Measurements from ENCODE around the gene MRPL32. TPM values are rescaled to one million over a fixed set of nuclear protein-coding genes. Genes with fewer than 3 reads are reported as not detected.
"Not testable (repeated sequence)": the region's sequence is repeated elsewhere in the genome, so short reads cannot be mapped to it uniquely, and the experiment has no call there.

MRPL32 gene
- total RNA-seq, result 10 to 100 TPM; 49.4 to 95.6 (median 76.1) TPM

GRCh38 chr7:42931834-42932651 is at the start of gene MRPL32, which contains the start of gene PSMA2:
Gene MRPL32 (plus strand): TSS chr7:42932376. CDS start chr7:42932387, 11 bp downstream.
Gene PSMA2 (minus strand): TSS chr7:42932174. CDS start chr7:42932158, 16 bp downstream.
- in situ Hi-C loops (cut with MboI; ENCODE audit: low pct_unique_long_range_greater_than_20kb in 2 of 9, low sequenced_read_pairs in 9 of 9, unreplicated experiment in 9 of 9), result loop anchor here in 5 of 9 experiments (10.0 to 25.0 kb wide), 5 partner anchors 180 to 905 kb away; partner anchors contain the start of genes COA1 (in 1 of the 5) and HECW1 (in 1 of the 5)

GRCh38 chr7:42883950-42884349 is 48.2 kb upstream of the MRPL32 start:
- WGBS, 10 experiments, result 90 to 100% (median 100%) methylated on average over 1 to 2 of the region's 6 CpGs; no CpG with 5 or more reads in 7 of the 10 experiments
- H3K4me3 ChIP-seq, result no peak overlapping the region
- peak in 1 of 8 experiments; percentile 4 for ATAC-seq (replicated peaks in 6 of 8)
- in situ Hi-C loops (cut with MboI; ENCODE audit: low pct_unique_long_range_greater_than_20kb in 2 of 9, low sequenced_read_pairs in 9 of 9, unreplicated experiment in 9 of 9), result no loop called here
- H3K4me1 ChIP-seq (replicated peaks in 1 of 2), result peaks cover 0 to 2% of the 10 kb centered on the region in 2 donors
- H3K27ac ChIP-seq, result no peak overlapping the region

More at GRCh38 chr7:42931834-42932651, at the start of gene MRPL32, which contains the start of gene PSMA2:
- Histone ChIP-seq H3K4me3 (peak within 1 kb of the TSS; percentile 64 to 96 (median 84)), H3K4me1 (replicated peaks in 1 of 2) (peaks cover 12 to 15% of the 10 kb centered on the region in 2 donors), H3K27ac (peak within 1 kb of the TSS; percentile 54 to 85)
- WGBS, 10 experiments, result 0 to 3% (median 0%) methylated on average over 1 to 21 of the region's 56 CpGs; no CpG with 5 or more reads in 2 of the 10 experiments
- ATAC-seq (replicated peaks in 6 of 8), result peak; percentile 96 to 100 (median 100)

DNA sequence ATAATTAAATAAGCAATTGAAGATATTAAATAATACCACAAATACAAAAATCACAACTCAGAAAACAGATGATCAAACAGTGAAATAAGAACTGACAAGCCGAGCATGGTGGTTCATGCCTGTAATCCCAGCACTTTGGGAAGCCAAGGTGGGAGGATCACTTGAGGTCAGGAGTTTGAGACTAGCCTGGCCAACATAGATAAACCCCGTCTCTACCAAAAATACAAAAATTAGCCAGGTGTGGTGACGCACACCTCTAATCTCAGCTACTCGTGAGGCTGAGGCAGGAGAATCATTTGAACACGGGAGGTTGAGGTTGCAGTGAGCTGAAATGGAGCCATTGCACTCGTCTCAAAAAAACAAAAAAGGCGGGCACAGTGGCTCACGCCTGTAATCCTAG is 47.0 kb upstream of the MRPL32 start:
- H3K4me1 ChIP-seq (replicated peaks in 1 of 2); ATAC-seq (replicated peaks in 6 of 8); H3K4me3 ChIP-seq; H3K27ac ChIP-seq; in situ Hi-C loops (cut with MboI; ENCODE audit: low pct_unique_long_range_greater_than_20kb in 2 of 9, low sequenced_read_pairs in 9 of 9, unreplicated experiment in 9 of 9): not testable (repeated sequence)
- 75 to 100% (median 98%) methylated on average over 1 to 5 of the region's 8 CpGs; no CpG with 5 or more reads in 2 of the 10 experiments for WGBS, 10 experiments

DNA sequence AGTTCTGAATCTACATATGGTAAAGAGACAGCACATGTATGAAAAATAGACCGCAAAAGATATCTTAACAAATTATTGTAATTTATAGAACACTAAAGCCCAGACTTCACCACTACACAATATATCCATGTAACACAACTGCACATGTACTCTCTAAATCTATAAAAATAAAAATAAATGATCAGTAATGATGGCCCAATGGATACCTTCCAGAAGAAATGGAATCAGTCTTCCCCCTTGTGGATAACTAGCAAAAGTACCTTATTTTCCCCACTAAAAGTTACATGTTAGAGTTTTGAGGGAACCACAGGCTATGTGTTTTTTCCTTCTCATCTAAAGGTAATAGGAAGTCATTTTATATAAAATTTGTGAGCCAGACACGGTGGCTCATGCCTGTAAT is 46.0 kb upstream of the MRPL32 start:
- in situ Hi-C loops (cut with MboI; ENCODE audit: low pct_unique_long_range_greater_than_20kb in 2 of 9, low sequenced_read_pairs in 9 of 9, unreplicated experiment in 9 of 9), result no loop called here
- WGBS, 10 experiments, result 18 to 100% (median 96%) methylated on average over 1 to 2 of the region's 2 CpGs; no CpG with 5 or more reads in 1 of the 10 experiments
- ATAC-seq (replicated peaks in 6 of 8), result peak in 1 of 8 experiments; percentile 51
- H3K27ac ChIP-seq, result no peak overlapping the region
- H3K4me1 ChIP-seq (replicated peaks in 1 of 2), result peaks cover 0 to 3% of the 10 kb centered on the region in 2 donors
- H3K4me3 ChIP-seq, result no peak overlapping the region

DNA sequence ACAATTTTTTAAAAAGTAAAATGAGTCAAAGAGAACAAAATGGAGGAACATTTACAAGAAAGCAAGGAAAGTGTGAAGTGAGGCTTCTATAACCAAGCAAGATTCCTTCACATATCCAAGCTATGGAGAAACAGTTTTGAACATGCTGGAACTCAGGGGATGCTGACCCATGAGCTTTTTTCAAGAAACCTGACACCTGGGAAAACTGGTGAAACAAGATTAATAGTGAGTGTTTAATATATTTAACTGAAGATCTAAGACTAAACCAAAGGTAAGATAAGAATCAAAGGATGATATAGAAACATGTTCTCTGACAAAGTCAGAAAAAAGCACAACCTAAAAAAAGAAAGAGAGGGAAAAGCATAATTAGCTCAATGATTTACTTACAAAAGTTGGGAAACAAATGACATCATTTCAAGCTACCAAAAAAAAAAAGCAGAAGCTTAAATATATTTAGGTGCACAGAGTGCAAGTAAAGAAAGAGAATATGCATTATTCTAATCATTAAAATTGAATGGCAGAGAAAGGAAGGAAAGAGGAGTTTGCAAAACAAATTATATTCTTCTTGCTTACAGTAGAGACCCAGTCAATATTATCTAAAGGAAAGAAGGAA is 45.2 kb upstream of the MRPL32 start:
- in situ Hi-C loops (cut with MboI; ENCODE audit: low pct_unique_long_range_greater_than_20kb in 2 of 9, low sequenced_read_pairs in 9 of 9, unreplicated experiment in 9 of 9), result no loop called here
- no peak for ATAC-seq (replicated peaks in 6 of 8)
- peaks cover 0 to 3% of the 10 kb centered on the region in 2 donors for H3K4me1 ChIP-seq (replicated peaks in 1 of 2)
- no peak overlapping the region for H3K27ac ChIP-seq
- no peak overlapping the region for H3K4me3 ChIP-seq

DNA sequence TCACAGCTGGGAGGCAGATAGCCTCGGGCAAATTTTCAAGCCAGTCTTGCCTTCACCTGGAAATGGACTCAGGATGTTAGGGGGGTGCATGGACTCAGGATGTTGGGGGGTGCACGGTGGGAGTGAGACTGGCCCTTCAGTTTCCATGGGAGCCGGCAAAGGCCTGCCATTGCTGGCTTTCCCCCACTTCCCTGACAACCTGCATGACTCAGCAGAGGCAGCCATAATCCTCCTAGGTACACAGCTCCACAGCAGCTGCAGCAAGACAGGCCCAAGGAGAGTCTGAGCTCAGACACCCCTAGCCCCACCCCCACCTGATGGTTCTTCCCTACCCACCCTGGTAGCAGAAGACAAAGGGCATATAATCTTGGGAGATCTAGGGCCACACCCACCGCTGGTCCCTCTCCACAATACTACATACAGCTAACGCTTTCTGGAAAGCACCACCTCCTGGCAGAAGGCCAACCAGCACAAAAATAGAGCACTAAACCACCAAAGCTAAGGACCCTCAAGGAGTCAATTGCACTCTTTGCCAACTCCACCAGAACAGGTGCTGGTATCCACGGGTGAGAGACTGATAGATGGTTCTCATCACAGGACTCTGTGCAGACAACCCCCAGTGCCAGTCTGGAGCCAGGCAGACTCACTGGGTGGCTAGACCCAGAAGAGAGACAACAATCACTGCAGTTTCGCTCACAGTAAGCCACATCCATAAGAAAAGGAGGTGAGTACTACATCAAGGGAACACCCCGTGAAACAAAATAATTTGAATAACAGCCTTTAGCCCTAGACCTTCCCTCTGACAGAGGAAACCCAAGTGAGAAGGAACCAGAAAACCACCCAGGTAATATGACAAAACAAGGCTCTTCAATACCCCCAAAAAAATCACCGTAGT is 38.6 kb upstream of the MRPL32 start:
- Histone ChIP-seq H3K27ac (no peak overlapping the region), H3K4me1 (replicated peaks in 1 of 2) (peaks cover 0 to 3% of the 10 kb centered on the region in 2 donors), H3K4me3 (no peak overlapping the region)
- in situ Hi-C loops (cut with MboI; ENCODE audit: low pct_unique_long_range_greater_than_20kb in 2 of 9, low sequenced_read_pairs in 9 of 9, unreplicated experiment in 9 of 9), result no loop called here
- ATAC-seq (replicated peaks in 6 of 8), result peak in 4 of 8 experiments; percentile 10 to 52 (median 14)
- WGBS, 10 experiments, result 43 to 100% (median 83%) methylated on average over 1 to 3 of the region's 9 CpGs; no CpG with 5 or more reads in 1 of the 10 experiments

- H3K4me3 ChIP-seq, result no peak overlapping the region
- in situ Hi-C loops (cut with MboI; ENCODE audit: low pct_unique_long_range_greater_than_20kb in 2 of 9, low sequenced_read_pairs in 9 of 9, unreplicated experiment in 9 of 9), result no loop called here
- no peaks in the 10 kb centered on the region for H3K4me1 ChIP-seq (replicated peaks in 1 of 2)
- ATAC-seq (replicated peaks in 6 of 8), result no peak
- H3K27ac ChIP-seq, result no peak overlapping the region
Observed at GRCh38 chr7:42900842-42901241, 31.3 kb upstream of the MRPL32 start.

- ATAC-seq (replicated peaks in 6 of 8), result no peak
Observed at GRCh38 chr7:42902331-42902730, 29.8 kb upstream of the MRPL32 start.

DNA sequence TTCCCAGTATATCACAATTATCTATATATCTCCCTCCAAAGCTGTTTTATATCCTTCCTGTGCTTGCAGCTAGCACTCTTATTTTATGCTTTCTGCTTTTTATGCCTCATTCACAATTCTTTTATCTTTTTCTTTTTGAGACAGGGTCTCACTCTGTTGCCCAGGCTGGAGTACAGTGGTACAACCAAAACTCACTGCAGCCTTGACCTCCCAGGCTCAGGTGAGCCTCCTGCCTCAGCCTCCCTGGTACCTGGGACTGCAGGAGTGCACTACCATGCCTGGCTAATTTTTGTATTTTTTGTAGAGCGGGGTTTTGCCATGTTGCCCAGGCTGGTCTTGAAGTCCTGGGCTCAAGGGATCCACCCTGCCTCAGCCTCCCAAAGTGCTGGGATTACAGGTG is 26.0 kb upstream of the MRPL32 start:
- Histone ChIP-seq H3K27ac (no peak overlapping the region), H3K4me1 (replicated peaks in 1 of 2) (peaks cover 4 to 6% of the 10 kb centered on the region in 2 donors), H3K4me3 (no peak overlapping the region)
- ATAC-seq (replicated peaks in 6 of 8), result no peak
- 100% methylated on average over 1 of the region's 1 CpG; no CpG with 5 or more reads in 6 of the 10 experiments for WGBS, 10 experiments
- in situ Hi-C loops (cut with MboI; ENCODE audit: low pct_unique_long_range_greater_than_20kb in 2 of 9, low sequenced_read_pairs in 9 of 9, unreplicated experiment in 9 of 9), result no loop called here

More at GRCh38 chr7:42902331-42902730, 29.8 kb upstream of the MRPL32 start:
- H3K4me1 ChIP-seq (replicated peaks in 1 of 2), result no peaks in the 10 kb centered on the region
- H3K27ac ChIP-seq, result no peak overlapping the region
- in situ Hi-C loops (cut with MboI; ENCODE audit: low pct_unique_long_range_greater_than_20kb in 2 of 9, low sequenced_read_pairs in 9 of 9, unreplicated experiment in 9 of 9), result no loop called here
- WGBS, 10 experiments, result 39 to 100% (median 63%) methylated on average over 1 to 3 of the region's 3 CpGs; no CpG with 5 or more reads in 2 of the 10 experiments
- no peak overlapping the region for H3K4me3 ChIP-seq

- Histone ChIP-seq H3K4me1 (replicated peaks in 1 of 2) (peaks cover 5 to 6% of the 10 kb centered on the region in 2 donors), H3K27ac (no peak overlapping the region), H3K4me3 (no peak overlapping the region)
- in situ Hi-C loops (cut with MboI; ENCODE audit: low pct_unique_long_range_greater_than_20kb in 2 of 9, low sequenced_read_pairs in 9 of 9, unreplicated experiment in 9 of 9), result no loop called here
- no peak for ATAC-seq (replicated peaks in 6 of 8)
Observed at GRCh38 chr7:42907316-42907715, 24.9 kb upstream of the MRPL32 start.

DNA sequence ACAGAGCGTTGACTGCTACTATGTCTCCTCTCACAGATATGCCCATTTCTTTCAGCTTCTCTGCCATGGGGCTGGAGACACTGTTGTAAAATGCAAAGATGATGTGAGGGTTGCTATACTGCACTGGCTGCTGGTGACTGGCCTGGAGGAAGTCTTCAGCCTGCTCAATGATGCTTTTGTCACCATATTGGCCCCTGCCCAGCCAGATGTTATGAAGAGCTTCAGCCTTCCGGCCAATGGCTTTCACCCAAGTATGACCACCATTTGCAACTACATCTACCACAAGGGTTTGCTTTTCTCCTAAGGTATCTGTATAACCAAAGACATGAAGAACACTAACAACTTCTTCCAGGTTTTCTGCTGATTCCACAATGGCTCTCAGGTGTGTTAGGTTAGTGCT is 21.9 kb upstream of the MRPL32 start:
- H3K4me3 ChIP-seq, result no peak overlapping the region
- WGBS, 10 experiments, result 86 to 100% (median 100%) methylated on average over 1 to 2 of the region's 2 CpGs; no CpG with 5 or more reads in 3 of the 10 experiments
- ATAC-seq (replicated peaks in 6 of 8), result no peak
- in situ Hi-C loops (cut with MboI; ENCODE audit: low pct_unique_long_range_greater_than_20kb in 2 of 9, low sequenced_read_pairs in 9 of 9, unreplicated experiment in 9 of 9), result no loop called here
- peaks cover 6 to 9% of the 10 kb centered on the region in 2 donors for H3K4me1 ChIP-seq (replicated peaks in 1 of 2)
- no peak overlapping the region for H3K27ac ChIP-seq

All from motor neuron (in vitro differentiated cells).